ENCODE measurements around the gene TTC14. TPM values are rescaled to one million over a fixed set of nuclear protein-coding genes. Genes with fewer than 3 reads are reported as not detected.

Gene TTC14
- total RNA-seq, 4 donors from 2014 or later, result 43.6 to 144 (median 70.7) TPM

GRCh38 chr3:180657094-180657493 is 55.1 kb downstream of the TTC14 start:
- no peak for DNase-seq
- Histone ChIP-seq H3K4me3 (no peak overlapping the region), H3K27me3 (peaks cover 7% of the 10 kb centered on the region), H3K9me3 (no peaks in the 10 kb centered on the region), H3K36me3 (no peaks in the 10 kb centered on the region), H3K27ac (no peak overlapping the region), H3K4me1 (no peaks in the 10 kb centered on the region)
- no peak for TF ChIP-seq CTCF (IDR thresholded peaks at IDR 0.05)
- TF ChIP-seq EP300 (IDR thresholded peaks at IDR 0.05; ENCODE audit: low read depth), result no peak
- no peak for TF ChIP-seq POLR2A (IDR thresholded peaks at IDR 0.05)
- TF ChIP-seq POLR2AphosphoS5 (IDR thresholded peaks at IDR 0.05), result no peak
- 77 to 81% methylated on average over 3 to 4 of the region's 4 CpGs for WGBS, 2 donors (ENCODE audit: low coverage in 1 of 2)
- intact Hi-C loops (cut with DNase I; ENCODE audit: low total_unique reads) (no loop called here), in situ Hi-C loops (cut with MboI; ENCODE audit: low pct_ligation_motif_present in 1 of 4, low pct_unique_long_range_greater_than_20kb in 1 of 4, low sequenced_read_pairs in 3 of 4) (no loop called here)

Small RNA genes within 50 kb of the gene (small RNA-seq; reads per million reads assigned to genes)
- gene AC068298.1, result 0 reads per million in 4 donors
- 0 reads per million in 4 donors for gene RNU6-486P

Other genes with a start within 250 kb of the TTC14 start
- gene CCDC39, start 77.3 kb downstream of the TTC14 start, total RNA-seq, result under 1 TPM in 1 of 4 donors, not detected in 3; 0.27 TPM